ENCODE measurements around the gene MYO1G.

Gene MYO1G

GRCh38 chr7:44974549-44974948 is 4.3 kb downstream of the MYO1G start:
- no peak for TF ChIP-seq SPI1 (IDR thresholded peaks at IDR 0.05; ENCODE audit: low read depth, low read length)
- no peak for TF ChIP-seq POU2F2 (IDR thresholded peaks at IDR 0.05; ENCODE audit: low read depth, low read length)
- no peak for TF ChIP-seq PAX5 (IDR thresholded peaks at IDR 0.05; ENCODE audit: insufficient read depth, low read length, severe bottlenecking)
- no peak for TF ChIP-seq POLR2AphosphoS5 (IDR thresholded peaks at IDR 0.05; ENCODE audit: low read depth, low read length)
- TF ChIP-seq POLR2A (IDR thresholded peaks at IDR 0.05; ENCODE audit: low read depth, low read length) = no peak
- TF ChIP-seq TAF1 (IDR thresholded peaks at IDR 0.05; ENCODE audit: low read depth, low read length) = no peak
- FAIRE-seq (no peak), DNase-seq (ENCODE audit: insufficient read length, low spot score) (no peak)

- no peak for DNase-seq (ENCODE audit: insufficient read length, low spot score)
- no peak for TF ChIP-seq SPI1 (IDR thresholded peaks at IDR 0.05; ENCODE audit: low read depth, low read length)
- TF ChIP-seq POLR2A (IDR thresholded peaks at IDR 0.05; ENCODE audit: low read depth, low read length) = 0 out of 2 replicates have a peak, but pooled peaks have one; percentile 5
- no peak for FAIRE-seq
Measured at GRCh38 chr7:44973610-44974401, 5.0 kb downstream of the MYO1G start.

- DNase-seq (ENCODE audit: insufficient read length, low spot score) (no peak), FAIRE-seq (no peak)
- TF ChIP-seq POLR2AphosphoS5 (IDR thresholded peaks at IDR 0.05; ENCODE audit: low read depth, low read length) = no peak; the same call in 1 of the 2 replicates
- TF ChIP-seq TAF1 (IDR thresholded peaks at IDR 0.05; ENCODE audit: low read depth, low read length) = no peak
- no peak for TF ChIP-seq POU2F2 (IDR thresholded peaks at IDR 0.05; ENCODE audit: low read depth, low read length)
- TF ChIP-seq SPI1 (IDR thresholded peaks at IDR 0.05; ENCODE audit: low read depth, low read length) = no peak
- TF ChIP-seq PAX5 (IDR thresholded peaks at IDR 0.05; ENCODE audit: insufficient read depth, low read length, severe bottlenecking) = no peak
- no peak for TF ChIP-seq POLR2A (IDR thresholded peaks at IDR 0.05; ENCODE audit: low read depth, low read length)
Measured at GRCh38 chr7:44972562-44972961, 6.3 kb downstream of the MYO1G start.

- TF ChIP-seq POU2F2 (IDR thresholded peaks at IDR 0.05; ENCODE audit: low read depth, low read length) (peak; percentile 63; the same call in 1 of the 2 replicates), SPI1 (IDR thresholded peaks at IDR 0.05; ENCODE audit: low read depth, low read length) (no peak), POLR2AphosphoS5 (IDR thresholded peaks at IDR 0.05; ENCODE audit: low read depth, low read length) (peak; percentile 16; the same call in 1 of the 2 replicates), POLR2A (IDR thresholded peaks at IDR 0.05; ENCODE audit: low read depth, low read length) (peak; percentile 70), PAX5 (IDR thresholded peaks at IDR 0.05; ENCODE audit: insufficient read depth, low read length, severe bottlenecking) (no peak)
- DNase-seq (ENCODE audit: insufficient read length, low spot score) = no peak
- no peak for FAIRE-seq
Measured at GRCh38 chr7:44971902-44972441, 6.8 kb downstream of the MYO1G start.

GRCh38 chr7:44971188-44971901 is 7.5 kb downstream of the MYO1G start:
- TF ChIP-seq PAX5 (IDR thresholded peaks at IDR 0.05; ENCODE audit: insufficient read depth, low read length, severe bottlenecking) (no peak), POU2F2 (IDR thresholded peaks at IDR 0.05; ENCODE audit: low read depth, low read length) (no peak), SPI1 (IDR thresholded peaks at IDR 0.05; ENCODE audit: low read depth, low read length) (no peak), POLR2A (IDR thresholded peaks at IDR 0.05; ENCODE audit: low read depth, low read length) (no peak; the same call in 1 of the 2 replicates), POLR2AphosphoS5 (IDR thresholded peaks at IDR 0.05; ENCODE audit: low read depth, low read length) (no peak; the same call in none of the 2 replicates), TAF1 (IDR thresholded peaks at IDR 0.05; ENCODE audit: low read depth, low read length) (no peak)
- DNase-seq (ENCODE audit: insufficient read length, low spot score) (no peak), FAIRE-seq (no peak)

GRCh38 chr7:44970523-44971051 is 8.2 kb downstream of the MYO1G start:
- no peak for DNase-seq (ENCODE audit: insufficient read length, low spot score)
- no peak for FAIRE-seq
- TF ChIP-seq POLR2AphosphoS5 (IDR thresholded peaks at IDR 0.05; ENCODE audit: low read depth, low read length) = no peak
- no peak for TF ChIP-seq PAX5 (IDR thresholded peaks at IDR 0.05; ENCODE audit: insufficient read depth, low read length, severe bottlenecking)
- no peak for TF ChIP-seq TAF1 (IDR thresholded peaks at IDR 0.05; ENCODE audit: low read depth, low read length)
- TF ChIP-seq POLR2A (IDR thresholded peaks at IDR 0.05; ENCODE audit: low read depth, low read length) = no peak
- TF ChIP-seq POU2F2 (IDR thresholded peaks at IDR 0.05; ENCODE audit: low read depth, low read length) = no peak
- no peak for TF ChIP-seq SPI1 (IDR thresholded peaks at IDR 0.05; ENCODE audit: low read depth, low read length)

- DNase-seq (ENCODE audit: insufficient read length, low spot score) = no peak
- TF ChIP-seq TAF1 (IDR thresholded peaks at IDR 0.05; ENCODE audit: low read depth, low read length) (no peak), PAX5 (IDR thresholded peaks at IDR 0.05; ENCODE audit: insufficient read depth, low read length, severe bottlenecking) (no peak)
- FAIRE-seq = no peak
Measured at GRCh38 chr7:44969701-44970522, 8.9 kb downstream of the MYO1G start.

- FAIRE-seq (no peak), DNase-seq (ENCODE audit: insufficient read length, low spot score) (no peak)
- TF ChIP-seq POLR2AphosphoS5 (IDR thresholded peaks at IDR 0.05; ENCODE audit: low read depth, low read length) (peak; percentile 41; the same call in 1 of the 2 replicates), SPI1 (IDR thresholded peaks at IDR 0.05; ENCODE audit: low read depth, low read length) (no peak), POLR2A (IDR thresholded peaks at IDR 0.05; ENCODE audit: low read depth, low read length) (no peak), POU2F2 (IDR thresholded peaks at IDR 0.05; ENCODE audit: low read depth, low read length) (no peak), TAF1 (IDR thresholded peaks at IDR 0.05; ENCODE audit: low read depth, low read length) (no peak)
Measured at GRCh38 chr7:44969049-44969700, 9.6 kb downstream of the MYO1G start.
